H9 (cell line): ENCODE measurements around the gene CCDC34. TPM values are rescaled to one million over a fixed set of nuclear protein-coding genes. Genes with fewer than 3 reads are reported as not detected.

Source experiments
- DNase-seq: peaks from one replicate; pipeline ENCODE4 v3.0.0-alpha.2; 2017
- H2AFZ ChIP-seq: one replicate; pipeline ENCODE4 v1.6.1; 2013; ENCODE audit warnings: mild to moderate bottlenecking, low read length, control low read depth, moderate library complexity
- H2AK5ac ChIP-seq: 2 replicates; pipeline ENCODE4 v1.6.1; 2013; ENCODE audit warnings: low read length, control low read depth, mixed read lengths; ENCODE audit not compliant: insufficient read length
- H2BK120ac ChIP-seq: one replicate; pipeline ENCODE4 v1.6.1; 2013; ENCODE audit warnings: low read depth, mild to moderate bottlenecking, low read length, control low read depth, inconsistent platforms; ENCODE audit not compliant: poor library complexity, severe bottlenecking
- H2BK12ac ChIP-seq: 2 replicates; pipeline ENCODE4 v1.6.1; 2013; ENCODE audit warnings: low read length, control low read depth, mixed read lengths, low read depth; ENCODE audit not compliant: insufficient read length
- H2BK15ac ChIP-seq: 2 replicates; pipeline ENCODE4 v1.6.1; 2013; ENCODE audit warnings: low read depth, low read length, control low read depth
- H2BK20ac ChIP-seq: one replicate; pipeline ENCODE4 v1.6.1; 2013; ENCODE audit warnings: low read depth, mild to moderate bottlenecking, low read length, control low read depth, inconsistent platforms; ENCODE audit not compliant: poor library complexity, severe bottlenecking
- H2BK5ac ChIP-seq: 2 replicates; pipeline ENCODE4 v1.6.1; 2013; ENCODE audit warnings: low read length, control low read depth, mixed read lengths; ENCODE audit not compliant: insufficient read length
- H3K14ac ChIP-seq: 2 replicates; pipeline ENCODE4 v1.6.1; 2013; ENCODE audit warnings: low read length, control low read depth; ENCODE audit not compliant: insufficient read depth
- H3K18ac ChIP-seq: 2 replicates; pipeline ENCODE4 v1.6.1; 2013; ENCODE audit warnings: low read depth, mild to moderate bottlenecking, mixed read lengths, low read length, control low read depth; ENCODE audit not compliant: insufficient read length
- H3K23ac ChIP-seq: 2 replicates; pipeline ENCODE4 v1.6.1; 2013; ENCODE audit warnings: low read length, control low read depth, mixed read lengths, low read depth; ENCODE audit not compliant: insufficient read length
- H3K23me2 ChIP-seq: 2 replicates; pipeline ENCODE4 v1.6.1; 2013; ENCODE audit warnings: low read depth, mild to moderate bottlenecking, mixed read lengths, low read length, control low read depth; ENCODE audit not compliant: insufficient read length, poor library complexity, severe bottlenecking
- H3K27ac ChIP-seq: 2 replicates; pipeline ENCODE4 v1.5.1; 2013; ENCODE audit warnings: low read length, control low read depth, mixed read lengths, low read depth; ENCODE audit not compliant: insufficient read length
- H3K27me3 ChIP-seq: 2 replicates; pipeline ENCODE4 v1.6.1; 2013; ENCODE audit warnings: low read length, control low read depth, inconsistent platforms; ENCODE audit not compliant: insufficient read depth
- H3K4ac ChIP-seq: 2 replicates; pipeline ENCODE4 v1.6.1; 2013; ENCODE audit warnings: low read depth, mild to moderate bottlenecking, control low read depth, inconsistent platforms, low read length, moderate library complexity
- H3K4me1 ChIP-seq: 2 replicates; pipeline ENCODE4 v1.6.1; 2013; ENCODE audit warnings: low read length, control low read depth, inconsistent platforms; ENCODE audit not compliant: insufficient read depth
- H3K4me2 ChIP-seq: 2 replicates; pipeline ENCODE4 v1.6.1; 2013; ENCODE audit warnings: low read length, control low read depth, mixed read lengths; ENCODE audit not compliant: insufficient read length, insufficient read depth
- H3K56ac ChIP-seq: 2 replicates; pipeline ENCODE4 v1.6.1; 2013; ENCODE audit warnings: low read depth, mild to moderate bottlenecking, mixed read lengths, low read length, control low read depth; ENCODE audit not compliant: insufficient read length
- H3K79me1 ChIP-seq: 2 replicates; pipeline ENCODE4 v1.6.1; 2013; ENCODE audit warnings: low read depth, mild to moderate bottlenecking, moderate library complexity, low read length, control low read depth, inconsistent platforms; ENCODE audit not compliant: insufficient read depth, poor library complexity, severe bottlenecking
- H3K79me2 ChIP-seq: 2 replicates; pipeline ENCODE4 v1.6.1; 2013; ENCODE audit warnings: low read length, control low read depth, inconsistent platforms; ENCODE audit not compliant: insufficient read depth
- H3K9ac ChIP-seq: 2 replicates; pipeline ENCODE4 v1.6.1; 2013; ENCODE audit warnings: low read length, control low read depth, mixed read lengths; ENCODE audit not compliant: insufficient read length; ENCODE audit errors: extremely low read depth
- H3K9me3 ChIP-seq: one replicate; pipeline ENCODE4 v1.6.1; 2013; ENCODE audit warnings: low read depth, low read length, inconsistent platforms; ENCODE audit not compliant: control insufficient read depth
- H3T11ph ChIP-seq: one replicate; pipeline ENCODE4 v1.6.1; 2013; ENCODE audit warnings: mild to moderate bottlenecking, low read length, control low read depth, inconsistent platforms
- H4K20me1 ChIP-seq: one replicate; pipeline ENCODE4 v1.6.1; 2013; ENCODE audit not compliant: control insufficient read depth, insufficient read length, insufficient read depth
- H4K5ac ChIP-seq: 2 replicates; pipeline ENCODE4 v1.6.1; 2013; ENCODE audit warnings: low read depth, mild to moderate bottlenecking, mixed read lengths, low read length, control low read depth; ENCODE audit not compliant: insufficient read length
- H4K8ac ChIP-seq: replicated peaks from 2 replicates; pipeline ENCODE4 v1.6.1; 2013; ENCODE audit warnings: low read length, control low read depth, mixed read lengths, low read depth; ENCODE audit not compliant: insufficient read length
- H4K91ac ChIP-seq: 2 replicates; pipeline ENCODE4 v1.6.1; 2013; ENCODE audit warnings: low read depth, mild to moderate bottlenecking, moderate library complexity, mixed read lengths, low read length, control low read depth; ENCODE audit not compliant: insufficient read length
- H3K27ac Mint-ChIP-seq, 3 experiments: 2 replicates in 2 of 3; 3 replicates in 1 of 3; pipeline ENCODE4 v1.8.0; 2020 to 2021; ENCODE audit warnings: mixed read lengths in 3 of 3, mild to moderate bottlenecking in 1 of 3, moderate library complexity in 1 of 3
- H3K27me3 Mint-ChIP-seq: 2 replicates; pipeline ENCODE4 v1.8.0; 2021; ENCODE audit warnings: low read depth, mild to moderate bottlenecking, moderate library complexity, mixed read lengths
- H3K36me3 Mint-ChIP-seq, 3 experiments: 2 replicates in 2 of 3; 3 replicates in 1 of 3; pipeline ENCODE4 v1.8.0; 2020 to 2021; ENCODE audit warnings: low read depth in 3 of 3, mixed read lengths in 3 of 3; ENCODE audit not compliant: insufficient read depth in 1 of 3
- H3K4me1 Mint-ChIP-seq, 2 experiments: 2 replicates each; pipeline ENCODE4 v1.8.0; 2020; ENCODE audit warnings: mixed read lengths in 2 of 2
- H3K4me3 Mint-ChIP-seq, 2 experiments: 2 replicates in 1 of 2; 3 replicates in 1 of 2; pipeline ENCODE4 v1.8.0; 2020 to 2021; ENCODE audit warnings: mild to moderate bottlenecking in 2 of 2, mixed read lengths in 2 of 2, moderate library complexity in 1 of 2
- H3K9me3 Mint-ChIP-seq, 2 experiments: 2 replicates in 1 of 2; 3 replicates in 1 of 2; pipeline ENCODE4 v1.8.0; 2020; ENCODE audit warnings: mild to moderate bottlenecking in 2 of 2, mixed read lengths in 2 of 2, moderate library complexity in 1 of 2
- CTCF ChIP-seq: fragments of 200-600 bp; sonication (generic); conservative IDR thresholded peaks from 3 replicates; pipeline ENCODE4 v1.8.0; 2021; ENCODE audit warnings: antibody characterized with exemption, mild to moderate bottlenecking
- WGBS: extraction: QIAGEN DNeasy Blood & Tissue Kit; methylation state at CpG from one replicate; pipeline ENCODE4 v1.1.7; 2013; ENCODE audit warnings: missing lambda C conversion rate, low lambda C conversion rate, mixed read lengths; ENCODE audit not compliant: insufficient read length; ENCODE audit errors: extremely low coverage; 5-methylcytosine and 5-hydroxymethylcytosine counted together
- total RNA-seq: library from RNA; stranded (reverse); gene quantifications from 2 replicates; pipeline ENCODE4 v1.2.1, GENCODE V29; 2021

The CCDC34 gene
- total RNA-seq, 1 experiment from 2014 or later, result 25.2 TPM

- H3K27me3 ChIP-seq, result no peaks in the 10 kb centered on the region
- no peak overlapping the region for H2BK15ac ChIP-seq
- Mint-ChIP-seq H3K4me3 (no peak overlapping the region), H3K27ac (peak overlapping the region in 1 of 3 experiments; percentile 84; a peak in 2 of 7 replicates), H3K36me3 (peaks cover 0 to 20% (median 8%) of the 10 kb centered on the region in 3 experiments; a peak in 4 of 7 replicates), H3K9me3 (no peaks in the 10 kb centered on the region), H3K27me3 (no peaks in the 10 kb centered on the region), H3K4me1 (peaks cover 65 to 80% of the 10 kb centered on the region in 2 experiments)
- no CpG with 5 or more reads among the region's 7 CpGs for WGBS
- no peak overlapping the region for H3K56ac ChIP-seq
- DNase-seq, result no peak
- H3K27ac ChIP-seq, result no peak overlapping the region
- H4K20me1 ChIP-seq, result no peaks in the 10 kb centered on the region
- no peak overlapping the region for H2BK5ac ChIP-seq
- peaks cover 17% of the 10 kb centered on the region for H3K4me1 ChIP-seq
- H4K8ac ChIP-seq, result no peak overlapping the region
- no peak overlapping the region for H2BK20ac ChIP-seq
- H3K23me2 ChIP-seq, result no peaks in the 10 kb centered on the region
- H3K18ac ChIP-seq, result no peak overlapping the region
- no peak overlapping the region for H4K91ac ChIP-seq
- H2BK120ac ChIP-seq, result no peak overlapping the region
- H2BK12ac ChIP-seq, result no peak overlapping the region
- H3K4me2 ChIP-seq, result no peak overlapping the region
- H3K9ac ChIP-seq, result no peak overlapping the region
- H3K14ac ChIP-seq, result no peak overlapping the region
- no peak overlapping the region for H2AK5ac ChIP-seq
- H3T11ph ChIP-seq, result no peak overlapping the region
- no peak overlapping the region for H3K23ac ChIP-seq
- H3K79me2 ChIP-seq, result no peaks in the 10 kb centered on the region; the same call in 1 of the 2 replicates
- H2AFZ ChIP-seq, result no peak overlapping the region
- no peaks in the 10 kb centered on the region for H3K9me3 ChIP-seq
- TF ChIP-seq CTCF, result no peak
- no peaks in the 10 kb centered on the region for H3K79me1 ChIP-seq
- H3K4ac ChIP-seq, result no peak overlapping the region
- no peak overlapping the region for H4K5ac ChIP-seq
Observed at GRCh38 chr11:27395556-27396258, 32.7 kb upstream of the CCDC34 start.
